Fibroblast of pulmonary artery (primary cell): ENCODE measurements around the gene NRP1.

ENCODE experiments used
- DNase-seq: peaks from one replicate; pipeline ENCODE4 v3.0.0-alpha.2; 2010; ENCODE audit warnings: low read depth
- H3K4me3 ChIP-seq: replicated peaks from 2 replicates; pipeline ENCODE4 v1.5.1; 2011; ENCODE audit warnings: low read depth, mild to moderate bottlenecking, control low read depth, low read length, moderate library complexity
- CTCF ChIP-seq: IDR thresholded peaks from 2 replicates; pipeline ENCODE4 v1.5.1; 2011; ENCODE audit warnings: mild to moderate bottlenecking, control low read depth, low read length, inconsistent platforms; ENCODE audit errors: missing control alignments

NRP1 gene

GRCh38 chr10:33176688-33177087 is 157.8 kb downstream of the NRP1 start:
- no peak for DNase-seq
- TF ChIP-seq CTCF = no peak
- H3K4me3 ChIP-seq = no peak overlapping the region

DNA sequence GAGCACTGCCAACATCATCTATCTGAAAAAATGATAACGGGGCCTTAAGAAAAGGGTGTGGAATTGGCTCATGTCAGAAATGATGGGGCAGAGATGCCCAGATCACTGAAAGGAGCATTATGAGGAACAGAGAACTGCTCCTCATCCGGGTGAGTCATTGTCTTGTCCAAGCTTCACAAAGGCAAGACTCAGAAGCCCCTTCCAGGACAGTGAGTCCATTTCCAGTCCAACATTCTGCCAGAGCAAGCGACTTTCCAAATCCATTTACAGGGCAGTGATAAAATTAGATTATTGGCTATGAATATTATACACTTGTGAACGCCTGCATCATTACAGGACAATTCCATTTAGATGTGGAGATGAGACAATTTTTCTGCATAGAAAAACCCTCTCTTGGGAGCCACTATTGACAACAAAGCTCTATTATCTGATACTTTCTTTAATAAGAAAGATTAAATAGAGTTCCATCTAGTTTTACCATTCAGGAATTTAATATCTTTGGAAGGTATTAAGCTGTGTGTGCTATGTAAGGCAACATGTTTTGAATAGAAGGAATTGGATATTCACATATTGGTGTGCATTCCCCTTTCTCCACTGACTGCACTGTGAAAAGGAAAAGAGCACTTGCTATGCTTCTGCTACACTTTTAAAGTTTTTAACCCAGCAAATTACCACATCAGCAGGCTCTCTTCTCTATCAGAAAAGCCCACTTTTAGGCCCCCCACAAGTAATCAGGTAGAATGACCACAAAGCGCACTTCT is 159.6 kb downstream of the NRP1 start:
- TF ChIP-seq CTCF = no peak
- no peak overlapping the region for H3K4me3 ChIP-seq
- DNase-seq = no peak

GRCh38 chr10:33165911-33166310 is 168.6 kb downstream of the NRP1 start:
- H3K4me3 ChIP-seq = no peak overlapping the region
- TF ChIP-seq CTCF = no peak
- no peak for DNase-seq

GRCh38 chr10:33164060-33164709 is 170.3 kb downstream of the NRP1 start:
- H3K4me3 ChIP-seq = no peak overlapping the region
- DNase-seq = no peak
- no peak for TF ChIP-seq CTCF

GRCh38 chr10:33162248-33162575 is 172.3 kb downstream of the NRP1 start:
- DNase-seq = no peak
- TF ChIP-seq CTCF = no peak
- H3K4me3 ChIP-seq = no peak overlapping the region

DNA sequence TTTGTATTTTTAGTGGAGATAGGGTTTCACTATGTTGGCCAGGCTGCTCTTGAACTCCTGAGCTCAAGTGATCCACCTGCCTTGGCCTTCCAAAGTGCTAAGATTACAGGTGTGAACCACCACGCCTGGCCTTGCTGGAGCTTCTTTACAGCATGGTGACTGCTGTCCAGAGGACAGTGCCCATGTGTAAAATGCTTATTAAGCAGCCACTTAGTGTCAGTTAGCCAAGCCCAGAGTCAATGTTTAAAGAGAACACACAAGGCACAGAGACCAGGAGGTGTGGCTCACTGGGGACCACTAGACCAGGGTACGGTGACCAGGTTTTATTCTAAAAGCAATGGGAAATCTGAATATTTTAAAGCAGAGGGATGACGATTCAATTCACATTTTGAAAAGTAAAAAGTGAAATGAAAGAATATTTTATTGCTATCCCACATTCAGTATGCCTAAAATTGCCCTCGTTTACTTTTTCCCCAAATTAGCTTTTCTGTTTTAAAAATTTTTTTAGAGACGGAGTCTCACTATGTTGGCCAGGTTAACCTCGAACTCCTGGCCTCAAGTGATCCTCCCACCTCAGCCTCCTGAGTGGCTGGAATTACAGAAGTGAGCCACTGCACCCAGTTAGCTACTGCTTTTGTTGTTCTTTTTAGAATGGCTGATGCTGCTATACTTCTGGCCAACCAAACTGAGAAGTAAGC is 172.8 kb downstream of the NRP1 start:
- TF ChIP-seq CTCF = no peak
- H3K4me3 ChIP-seq = no peak overlapping the region
- no peak for DNase-seq
